Parathyroid adenoma (tissue), 2 donors: Measurements from ENCODE around the gene SUPT20HL1.
"Not testable (repeated sequence)": the region's sequence is repeated elsewhere in the genome, so short reads cannot be mapped to it uniquely, and the experiment has no call there.

Experiments
- H2AFZ ChIP-seq: fragments of 300-600 bp; sonication (generic); one replicate; pipeline ENCODE4 v1.7.0; 2017; ENCODE audit warnings: antibody characterized with exemption, mild to moderate bottlenecking
- H3K27ac ChIP-seq: fragments of 300-600 bp; sonication (generic); one replicate; pipeline ENCODE4 v1.7.0; 2017
- H3K27me3 ChIP-seq: fragments of 300-600 bp; sonication (generic); one replicate; pipeline ENCODE4 v1.7.0; 2017; ENCODE audit warnings: low read length; ENCODE audit not compliant: control insufficient read depth, insufficient read depth
- H3K36me3 ChIP-seq: fragments of 300-600 bp; sonication (generic); one replicate; pipeline ENCODE4 v1.7.0; 2017; ENCODE audit warnings: low read length; ENCODE audit not compliant: control insufficient read depth, insufficient read depth
- H3K4me1 ChIP-seq: fragments of 300-600 bp; sonication (generic); one replicate; pipeline ENCODE4 v1.7.0; 2017; ENCODE audit warnings: control low read depth
- H3K4me2 ChIP-seq: fragments of 300-600 bp; sonication (generic); one replicate; pipeline ENCODE4 v1.7.0; 2017; ENCODE audit warnings: low read length
- H3K4me3 ChIP-seq: fragments of 300-600 bp; sonication (generic); one replicate; pipeline ENCODE4 v1.7.0; 2017; ENCODE audit warnings: low read depth, low read length
- H3K79me2 ChIP-seq: fragments of 300-600 bp; sonication (generic); one replicate; pipeline ENCODE4 v1.7.0; 2017; ENCODE audit warnings: control low read depth
- H3K9ac ChIP-seq: fragments of 300-600 bp; sonication (generic); one replicate; pipeline ENCODE4 v1.7.0; 2017; ENCODE audit warnings: mild to moderate bottlenecking
- H3K9me3 ChIP-seq: fragments of 300-600 bp; sonication (generic); one replicate; pipeline ENCODE4 v1.7.0; 2017; ENCODE audit warnings: low read length; ENCODE audit not compliant: control insufficient read depth
- CTCF ChIP-seq: fragments of 300-600 bp; sonication (generic); IDR thresholded peaks from one replicate; pipeline ENCODE4 v1.7.0; 2017; ENCODE audit warnings: antibody characterized with exemption, mild to moderate bottlenecking
- donor health status: primary hyperparathyroidism.

Gene SUPT20HL1

DNA sequence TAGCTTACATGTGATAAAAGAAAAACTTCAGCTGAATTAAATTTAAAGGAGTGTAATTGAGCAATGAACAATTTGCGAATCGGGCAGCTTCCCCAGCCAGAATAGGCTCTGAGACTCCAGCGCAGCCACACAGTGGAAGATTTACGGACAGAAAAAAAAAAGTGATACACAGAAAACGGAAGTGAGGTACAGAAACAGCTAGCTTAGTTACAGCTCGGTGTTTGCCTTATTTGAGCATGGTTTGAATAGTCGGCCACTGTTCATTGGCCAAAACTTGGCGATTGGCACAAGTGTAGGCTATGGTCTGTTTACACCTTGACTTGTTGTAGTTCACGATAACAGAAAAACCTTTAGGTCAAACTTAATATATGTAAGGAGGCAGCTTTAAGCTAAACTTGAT is 16.7 kb upstream of the SUPT20HL1 start:
- H3K27me3 ChIP-seq, result no peaks in the 10 kb centered on the region
- no peaks in the 10 kb centered on the region for H3K36me3 ChIP-seq
- no peak for TF ChIP-seq CTCF

DNA sequence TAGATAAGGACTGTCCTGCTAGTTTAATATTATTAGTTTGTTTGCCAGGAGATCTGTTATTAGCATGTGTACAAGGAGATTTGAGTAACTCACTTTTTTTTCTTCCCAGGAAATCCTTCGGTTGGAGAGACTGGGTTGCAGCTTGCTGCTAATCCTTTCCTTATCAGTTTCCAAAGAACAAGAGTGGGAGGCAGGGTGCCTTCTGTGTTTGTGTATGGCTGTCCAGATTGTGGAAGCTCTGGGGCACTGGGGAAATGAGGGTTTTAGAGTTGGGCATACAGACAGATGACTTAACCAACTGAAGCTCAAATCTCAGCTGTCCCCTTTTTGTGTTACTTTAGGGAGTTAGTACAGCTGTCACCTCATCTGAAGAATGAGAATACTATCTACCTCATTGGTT is 12.6 kb upstream of the SUPT20HL1 start:
- H3K4me1 ChIP-seq, result no peaks in the 10 kb centered on the region
- H2AFZ ChIP-seq, result no peak overlapping the region
- no peaks in the 10 kb centered on the region for H3K9me3 ChIP-seq
- no peak overlapping the region for H3K4me3 ChIP-seq
- no peak overlapping the region for H3K27ac ChIP-seq
- H3K36me3 ChIP-seq, result no peaks in the 10 kb centered on the region
- H3K9ac ChIP-seq, result no peak overlapping the region
- H3K4me2 ChIP-seq, result no peak overlapping the region
- TF ChIP-seq CTCF, result no peak
- no peaks in the 10 kb centered on the region for H3K79me2 ChIP-seq
- no peaks in the 10 kb centered on the region for H3K27me3 ChIP-seq

More for the DNA sequence above, 16.7 kb upstream of the SUPT20HL1 start:
- Histone ChIP-seq H3K9ac (no peak overlapping the region), H3K4me1 (no peaks in the 10 kb centered on the region), H3K79me2 (no peaks in the 10 kb centered on the region), H3K9me3 (no peaks in the 10 kb centered on the region), H3K4me3 (no peak overlapping the region), H2AFZ (no peak overlapping the region), H3K4me2 (no peak overlapping the region), H3K27ac (no peak overlapping the region)

GRCh38 chrX:24350217-24350616 is 10.2 kb upstream of the SUPT20HL1 start:
- H3K36me3 ChIP-seq, result no peaks in the 10 kb centered on the region
- H3K79me2 ChIP-seq, result no peaks in the 10 kb centered on the region
- no peak overlapping the region for H3K9ac ChIP-seq
- no peak overlapping the region for H3K27ac ChIP-seq
- H3K4me2 ChIP-seq, result no peak overlapping the region
- H3K9me3 ChIP-seq, result no peaks in the 10 kb centered on the region
- H3K27me3 ChIP-seq, result no peaks in the 10 kb centered on the region
- no peaks in the 10 kb centered on the region for H3K4me1 ChIP-seq
- H3K4me3 ChIP-seq, result no peak overlapping the region
- TF ChIP-seq CTCF, result no peak
- no peak overlapping the region for H2AFZ ChIP-seq

- Histone ChIP-seq H3K9ac (no peak overlapping the region), H3K4me1 (no peaks in the 10 kb centered on the region), H3K27ac (no peak overlapping the region), H3K27me3 (no peaks in the 10 kb centered on the region), H3K4me2 (no peak overlapping the region), H2AFZ (no peak overlapping the region), H3K4me3 (no peak overlapping the region), H3K79me2 (no peaks in the 10 kb centered on the region), H3K9me3 (no peaks in the 10 kb centered on the region), H3K36me3 (no peaks in the 10 kb centered on the region)
- TF ChIP-seq CTCF, result no peak
Observed at GRCh38 chrX:24355095-24355494, 5.3 kb upstream of the SUPT20HL1 start.

DNA sequence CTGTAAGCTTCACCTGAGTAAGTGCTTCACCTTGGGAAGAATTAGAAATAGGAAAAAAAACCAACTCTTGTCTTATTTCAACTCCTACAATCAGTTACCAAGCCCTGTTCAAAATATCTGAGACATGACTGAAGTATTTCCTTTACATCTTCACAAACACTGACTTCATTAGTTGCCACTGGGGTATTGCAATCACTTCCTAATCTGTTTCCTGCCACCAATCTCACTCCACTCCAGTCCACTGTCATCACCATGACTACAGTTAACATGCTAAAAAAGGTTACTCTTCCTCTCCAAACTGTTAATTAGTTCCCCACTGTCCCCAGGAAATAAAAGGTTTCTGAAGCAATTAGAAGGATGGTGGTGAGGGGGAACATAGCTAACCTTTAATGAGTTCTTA is 3.3 kb upstream of the SUPT20HL1 start:
- Histone ChIP-seq H3K9ac (no peak overlapping the region), H3K79me2 (no peaks in the 10 kb centered on the region), H3K4me3 (no peak overlapping the region), H3K27me3 (no peaks in the 10 kb centered on the region), H3K4me1 (no peaks in the 10 kb centered on the region), H2AFZ (no peak overlapping the region), H3K36me3 (no peaks in the 10 kb centered on the region), H3K27ac (no peak overlapping the region), H3K4me2 (no peak overlapping the region), H3K9me3 (no peaks in the 10 kb centered on the region)
- no peak for TF ChIP-seq CTCF

DNA sequence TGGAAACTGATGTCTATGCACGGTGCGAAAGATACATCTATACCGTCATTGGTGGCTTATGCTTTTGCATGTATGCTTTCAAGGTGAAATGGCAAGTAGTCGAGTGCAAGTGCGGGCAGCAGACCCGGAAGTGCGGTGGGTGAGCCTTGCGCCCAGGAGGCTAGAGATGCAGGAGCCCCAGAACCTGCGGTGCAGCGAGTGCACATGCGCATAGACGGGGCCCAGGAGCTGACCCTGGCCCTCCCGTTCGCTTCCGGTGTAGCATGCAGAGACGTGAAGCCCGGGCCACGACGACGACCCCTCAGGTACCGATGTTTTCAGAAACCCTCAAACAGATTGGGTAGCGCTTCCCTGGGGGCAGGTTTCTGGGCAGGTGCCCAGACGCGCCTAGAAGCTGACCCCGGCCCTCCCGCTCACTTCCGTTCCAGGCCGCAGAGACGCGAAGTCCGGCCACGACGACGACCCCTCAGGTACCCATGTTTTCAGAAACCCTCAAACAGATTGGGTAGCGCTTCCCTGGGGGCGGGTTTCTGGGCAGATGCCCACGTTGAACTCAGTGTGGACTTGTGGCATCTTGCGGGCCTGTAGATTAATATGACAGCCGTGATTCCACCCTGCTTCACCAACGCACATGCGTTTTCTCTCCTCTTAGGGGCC is 1.8 kb downstream of the SUPT20HL1 start:
- not testable (repeated sequence) for H3K36me3 ChIP-seq, H3K9ac ChIP-seq

DNA sequence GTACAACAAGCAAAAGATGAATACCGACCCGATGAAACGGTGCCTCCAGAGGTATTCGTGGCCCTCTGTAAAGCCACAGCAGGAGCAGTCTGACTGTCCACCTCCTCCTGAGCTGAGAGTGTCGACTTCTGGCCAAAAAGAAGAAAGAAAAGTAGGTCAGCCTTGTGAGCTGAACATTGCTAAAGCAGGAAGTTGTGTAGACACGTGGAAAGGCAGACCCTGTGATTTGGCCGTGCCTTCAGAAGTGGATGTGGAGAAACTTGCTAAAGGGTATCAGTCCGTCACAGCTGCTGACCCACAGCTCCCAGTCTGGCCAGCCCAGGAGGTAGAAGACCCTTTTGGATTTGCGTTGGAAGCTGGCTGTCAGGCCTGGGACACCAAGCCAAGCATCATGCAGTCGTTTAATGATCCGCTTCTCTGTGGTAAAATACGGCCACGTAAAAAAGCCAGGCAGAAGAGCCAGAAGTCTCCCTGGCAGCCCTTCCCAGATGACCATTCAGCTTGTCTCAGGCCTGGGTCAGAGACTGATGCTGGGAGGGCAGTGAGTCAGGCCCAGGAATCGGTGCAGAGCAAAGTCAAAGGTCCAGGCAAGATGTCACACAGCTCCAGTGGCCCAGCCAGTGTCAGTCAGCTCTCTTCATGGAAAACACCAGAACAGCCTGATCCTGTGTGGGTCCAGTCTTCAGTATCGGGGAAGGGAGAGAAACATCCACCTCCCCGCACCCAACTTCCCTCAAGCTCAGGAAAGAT is 3.2 kb downstream of the SUPT20HL1 start:
- H3K79me2 ChIP-seq, H3K36me3 ChIP-seq, H3K27me3 ChIP-seq, H3K4me3 ChIP-seq, H3K27ac ChIP-seq, H3K4me1 ChIP-seq, H2AFZ ChIP-seq, H3K4me2 ChIP-seq, H3K9ac ChIP-seq, H3K9me3 ChIP-seq: not testable (repeated sequence)

More for the DNA sequence above, 1.8 kb downstream of the SUPT20HL1 start:
- H3K27ac ChIP-seq, H3K4me3 ChIP-seq, H3K4me2 ChIP-seq, H2AFZ ChIP-seq, H3K9me3 ChIP-seq, H3K79me2 ChIP-seq, H3K27me3 ChIP-seq, H3K4me1 ChIP-seq: not testable (repeated sequence)
